Loucy (cell line): Measurements from ENCODE around the gene MYO18A.

Source experiments
- H2AFZ ChIP-seq: fragments of 200-600 bp; sonication (generic); 2 replicates; pipeline ENCODE4 v1.6.0; 2016; ENCODE audit warnings: antibody characterized with exemption, mild to moderate bottlenecking, low read length, moderate library complexity
- H3F3A ChIP-seq: fragments of 200-600 bp; 2 replicates; pipeline ENCODE4 v1.6.0; 2016; ENCODE audit warnings: antibody characterized with exemption, low read depth, mild to moderate bottlenecking
- H3K27me3 ChIP-seq: fragments of 200-600 bp; sonication (generic); 2 replicates; pipeline ENCODE4 v1.6.1; 2014; ENCODE audit warnings: low read length, mild to moderate bottlenecking; ENCODE audit not compliant: insufficient read depth, poor library complexity, severe bottlenecking
- H3K36me3 ChIP-seq: fragments of 200-600 bp; sonication (generic); 2 replicates; pipeline ENCODE4 v1.6.1; 2016; ENCODE audit warnings: low read length; ENCODE audit not compliant: insufficient read depth
- H3K4me1 ChIP-seq: fragments of 200-600 bp; sonication (generic); 2 replicates; pipeline ENCODE4 v1.5.1; 2014; ENCODE audit warnings: low read length, mild to moderate bottlenecking; ENCODE audit not compliant: insufficient read depth, poor library complexity, severe bottlenecking
- H3K4me2 ChIP-seq: fragments of 200-600 bp; sonication (generic); 2 replicates; pipeline ENCODE4 v1.6.0; 2014; ENCODE audit warnings: antibody characterized with exemption, low read length, low read depth, mild to moderate bottlenecking; ENCODE audit not compliant: poor library complexity, severe bottlenecking
- H3K4me3 ChIP-seq: fragments of 200-600 bp; sonication (generic); 2 replicates; pipeline ENCODE4 v1.5.1; 2014; ENCODE audit warnings: low read length, mild to moderate bottlenecking, mixed read lengths; ENCODE audit not compliant: poor library complexity, severe bottlenecking
- H3K79me2 ChIP-seq: fragments of 200-600 bp; sonication (generic); 2 replicates; pipeline ENCODE4 v1.6.1; 2014; ENCODE audit warnings: low read length; ENCODE audit not compliant: insufficient read depth
- H3K9ac ChIP-seq: fragments of 200-600 bp; sonication (generic); 2 replicates; pipeline ENCODE4 v1.6.0; 2014; ENCODE audit warnings: mild to moderate bottlenecking, low read depth, low read length, moderate library complexity; ENCODE audit not compliant: poor library complexity, severe bottlenecking
- H3K9me2 ChIP-seq: fragments of 200-600 bp; sonication (generic); replicated peaks from 2 replicates; pipeline ENCODE4 v1.6.1; 2016; ENCODE audit warnings: low read depth, low read length, mixed read lengths
- H3K9me3 ChIP-seq: fragments of 200-600 bp; sonication (generic); 2 replicates; pipeline ENCODE4 v1.6.1; 2014; ENCODE audit warnings: mild to moderate bottlenecking, antibody characterized with exemption, low read length, low read depth; ENCODE audit not compliant: insufficient read depth
- H4K20me1 ChIP-seq: fragments of 200-600 bp; sonication (generic); 2 replicates; pipeline ENCODE4 v1.6.0; 2014; ENCODE audit warnings: antibody characterized with exemption, low read length, mild to moderate bottlenecking; ENCODE audit not compliant: insufficient read depth, poor library complexity, severe bottlenecking
- EZH2phosphoT487 ChIP-seq: fragments of 200-600 bp; IDR thresholded peaks from 2 replicates; pipeline ENCODE4 v1.6.1; 2018; ENCODE audit warnings: antibody characterized with exemption, mild to moderate bottlenecking, moderate library complexity, borderline replicate concordance
- TF ChIP-seq, protein P1 (sequence below): fragments of 200-600 bp; sonication (generic); conservative IDR thresholded peaks from 2 replicates; pipeline ENCODE4 v1.5.1; 2014; ENCODE audit warnings: mild to moderate bottlenecking, antibody characterized with exemption, low read length

MYO18A gene

GRCh38 chr17:29177871-29178749 is 2.1 kb downstream of the MYO18A start:
- H3K9me2 ChIP-seq = no peaks in the 10 kb centered on the region
- H3K27me3 ChIP-seq = no peaks in the 10 kb centered on the region
- no peaks in the 10 kb centered on the region for H3K9me3 ChIP-seq
- H4K20me1 ChIP-seq = no peaks in the 10 kb centered on the region
- no peak overlapping the region for H2AFZ ChIP-seq
- H3K4me1 ChIP-seq = peaks cover 12% of the 10 kb centered on the region
- H3K79me2 ChIP-seq = no peaks in the 10 kb centered on the region
- H3K4me3 ChIP-seq = no peak overlapping the region
- TF ChIP-seq EZH2phosphoT487 = no peak
- TF ChIP-seq, protein P1, sequence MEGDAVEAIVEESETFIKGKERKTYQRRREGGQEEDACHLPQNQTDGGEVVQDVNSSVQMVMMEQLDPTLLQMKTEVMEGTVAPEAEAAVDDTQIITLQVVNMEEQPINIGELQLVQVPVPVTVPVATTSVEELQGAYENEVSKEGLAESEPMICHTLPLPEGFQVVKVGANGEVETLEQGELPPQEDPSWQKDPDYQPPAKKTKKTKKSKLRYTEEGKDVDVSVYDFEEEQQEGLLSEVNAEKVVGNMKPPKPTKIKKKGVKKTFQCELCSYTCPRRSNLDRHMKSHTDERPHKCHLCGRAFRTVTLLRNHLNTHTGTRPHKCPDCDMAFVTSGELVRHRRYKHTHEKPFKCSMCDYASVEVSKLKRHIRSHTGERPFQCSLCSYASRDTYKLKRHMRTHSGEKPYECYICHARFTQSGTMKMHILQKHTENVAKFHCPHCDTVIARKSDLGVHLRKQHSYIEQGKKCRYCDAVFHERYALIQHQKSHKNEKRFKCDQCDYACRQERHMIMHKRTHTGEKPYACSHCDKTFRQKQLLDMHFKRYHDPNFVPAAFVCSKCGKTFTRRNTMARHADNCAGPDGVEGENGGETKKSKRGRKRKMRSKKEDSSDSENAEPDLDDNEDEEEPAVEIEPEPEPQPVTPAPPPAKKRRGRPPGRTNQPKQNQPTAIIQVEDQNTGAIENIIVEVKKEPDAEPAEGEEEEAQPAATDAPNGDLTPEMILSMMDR = no peak
- H3K9ac ChIP-seq = no peak overlapping the region
- no peaks in the 10 kb centered on the region for H3F3A ChIP-seq
- peak overlapping the region; percentile 63 for H3K4me2 ChIP-seq
- H3K36me3 ChIP-seq = no peaks in the 10 kb centered on the region

GRCh38 chr17:29177541-29177870 is 2.7 kb downstream of the MYO18A start:
- Histone ChIP-seq H3K4me2 (peak overlapping the region; percentile 62), H3K9me3 (no peaks in the 10 kb centered on the region), H3K9me2 (no peaks in the 10 kb centered on the region), H3K4me1 (peaks cover 12% of the 10 kb centered on the region), H3K79me2 (no peaks in the 10 kb centered on the region), H2AFZ (no peak overlapping the region), H3F3A (no peaks in the 10 kb centered on the region), H3K27me3 (no peaks in the 10 kb centered on the region), H3K9ac (no peak overlapping the region), H4K20me1 (no peaks in the 10 kb centered on the region), H3K36me3 (no peaks in the 10 kb centered on the region), H3K4me3 (no peak overlapping the region)
- TF ChIP-seq, protein P1 = no peak
- TF ChIP-seq EZH2phosphoT487 = no peak

GRCh38 chr17:29176558-29177351 is 3.4 kb downstream of the MYO18A start:
- no peaks in the 10 kb centered on the region for H3K27me3 ChIP-seq
- H3F3A ChIP-seq = no peaks in the 10 kb centered on the region
- peak overlapping the region; percentile 62 for H3K4me2 ChIP-seq
- no peaks in the 10 kb centered on the region for H3K36me3 ChIP-seq
- H3K9me3 ChIP-seq = no peaks in the 10 kb centered on the region
- peaks cover 12% of the 10 kb centered on the region for H3K4me1 ChIP-seq
- no peaks in the 10 kb centered on the region for H3K9me2 ChIP-seq
- peak overlapping the region; percentile 72; the same call in 1 of the 2 replicates for H2AFZ ChIP-seq
- no peaks in the 10 kb centered on the region for H4K20me1 ChIP-seq
- H3K79me2 ChIP-seq = no peaks in the 10 kb centered on the region
- H3K9ac ChIP-seq = peak overlapping the region; percentile 48
- H3K4me3 ChIP-seq = peak overlapping the region; percentile 68
- TF ChIP-seq EZH2phosphoT487 = no peak
- TF ChIP-seq, protein P1 = no peak
